ENCODE results near the gene C1orf232. TPM values are rescaled to one million over a fixed set of nuclear protein-coding genes. Genes with fewer than 3 reads are reported as not detected.

Gene C1orf232
- total and polyA plus RNA-seq, 2 experiments from 2014 or later: not detected

- Histone ChIP-seq H3K4me1 (ENCODE audit: insufficient read depth) (no peaks in the 10 kb centered on the region), H3K27ac (no peak overlapping the region), H3K9me2 (ENCODE audit: insufficient read depth) (no peaks in the 10 kb centered on the region), H3K4me3 (no peak overlapping the region), H3K9me3 (ENCODE audit: low read depth) (no peaks in the 10 kb centered on the region), H3K27me3 (replicated peaks; ENCODE audit: insufficient read depth) (no peaks in the 10 kb centered on the region; the same call in 1 of the 2 replicates), H3K79me2 (ENCODE audit: insufficient read depth) (no peaks in the 10 kb centered on the region), H4K20me1 (ENCODE audit: insufficient read depth) (no peaks in the 10 kb centered on the region), H3K9ac (no peak overlapping the region), H3K4me2 (ENCODE audit: unreplicated experiment) (no peak overlapping the region), H3F3A (ENCODE audit: insufficient read depth) (no peaks in the 10 kb centered on the region), H2AFZ (no peak overlapping the region), H3K36me3 (ENCODE audit: low read depth) (no peaks in the 10 kb centered on the region)
- in situ Hi-C loops (cut with MboI): no loop called here
- peak; percentile 33 for DNase-seq
- WGBS, 2 experiments (ENCODE audit: low coverage in 1 of 2, low lambda C conversion rate in 2 of 2, missing lambda C conversion rate in 2 of 2): 71% methylated on average over 8 of the region's 8 CpGs
- TF ChIP-seq EZH2 (IDR thresholded peaks at IDR 0.05; ENCODE audit: insufficient read depth, poor library complexity, severe bottlenecking) (no peak), EZH2phosphoT487 (IDR thresholded peaks at IDR 0.05; ENCODE audit: insufficient read depth, low read depth) (no peak)
Measured at GRCh38 chr1:26142159-26142558, 26.6 kb downstream of the C1orf232 start.

- TF ChIP-seq EZH2phosphoT487 (IDR thresholded peaks at IDR 0.05; ENCODE audit: insufficient read depth, low read depth) (no peak), EZH2 (IDR thresholded peaks at IDR 0.05; ENCODE audit: insufficient read depth, poor library complexity, severe bottlenecking) (no peak)
- DNase-seq: no peak
- no peaks in the 10 kb centered on the region for H3K79me2 ChIP-seq (ENCODE audit: insufficient read depth)
- no peaks in the 10 kb centered on the region for H3K9me3 ChIP-seq (ENCODE audit: low read depth)
- no peaks in the 10 kb centered on the region for H3F3A ChIP-seq (ENCODE audit: insufficient read depth)
- no peaks in the 10 kb centered on the region for H3K9me2 ChIP-seq (ENCODE audit: insufficient read depth)
- no peak overlapping the region for H3K4me3 ChIP-seq
- H3K9ac ChIP-seq: no peak overlapping the region
- no peaks in the 10 kb centered on the region for H3K27me3 ChIP-seq (replicated peaks; ENCODE audit: insufficient read depth)
- in situ Hi-C loops (cut with MboI): no loop called here
- no peak overlapping the region for H3K4me2 ChIP-seq (ENCODE audit: unreplicated experiment)
- no peaks in the 10 kb centered on the region for H4K20me1 ChIP-seq (ENCODE audit: insufficient read depth)
- no peaks in the 10 kb centered on the region for H3K4me1 ChIP-seq (ENCODE audit: insufficient read depth)
- 56 to 61% methylated on average over 3 of the region's 3 CpGs for WGBS, 2 experiments (ENCODE audit: low coverage in 1 of 2, low lambda C conversion rate in 2 of 2, missing lambda C conversion rate in 2 of 2)
- no peaks in the 10 kb centered on the region for H3K36me3 ChIP-seq (ENCODE audit: low read depth)
- no peak overlapping the region; the same call in 1 of the 2 replicates for H2AFZ ChIP-seq
- no peak overlapping the region for H3K27ac ChIP-seq
Measured at GRCh38 chr1:26138974-26139558, 29.7 kb downstream of the C1orf232 start.

DNA sequence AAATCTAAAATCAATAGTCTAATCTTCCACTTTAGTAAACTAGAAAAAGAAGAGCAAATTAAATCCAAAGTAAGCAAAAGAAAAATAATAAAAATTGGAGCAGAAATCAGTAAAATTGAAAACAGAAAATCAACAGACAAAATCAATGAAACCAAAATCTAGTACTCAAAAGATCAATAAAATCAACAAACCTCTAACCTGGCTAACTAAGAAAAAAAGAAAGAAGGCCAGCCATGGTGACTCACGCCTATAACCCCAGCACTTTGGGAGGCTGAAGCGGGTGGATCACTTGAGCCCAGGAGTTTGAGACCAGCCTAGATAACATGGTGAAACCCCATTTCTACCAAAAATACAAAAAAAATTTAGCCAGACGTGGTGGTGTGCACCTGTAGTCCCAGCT, 34.3 kb downstream of the C1orf232 start:
- Histone ChIP-seq H3K4me1 (ENCODE audit: insufficient read depth) (no peaks in the 10 kb centered on the region), H3K9me2 (ENCODE audit: insufficient read depth) (no peaks in the 10 kb centered on the region), H2AFZ (no peak overlapping the region), H3K36me3 (ENCODE audit: low read depth) (no peaks in the 10 kb centered on the region), H3K27me3 (replicated peaks; ENCODE audit: insufficient read depth) (no peaks in the 10 kb centered on the region; the same call in 1 of the 2 replicates), H3F3A (ENCODE audit: insufficient read depth) (no peaks in the 10 kb centered on the region), H3K4me2 (ENCODE audit: unreplicated experiment) (no peak overlapping the region), H3K79me2 (ENCODE audit: insufficient read depth) (no peaks in the 10 kb centered on the region), H3K4me3 (no peak overlapping the region), H3K27ac (no peak overlapping the region), H4K20me1 (ENCODE audit: insufficient read depth) (no peaks in the 10 kb centered on the region), H3K9ac (no peak overlapping the region), H3K9me3 (ENCODE audit: low read depth) (no peaks in the 10 kb centered on the region)
- DNase-seq: no peak
- 62 to 69% methylated on average over 3 of the region's 3 CpGs for WGBS, 2 experiments (ENCODE audit: low coverage in 1 of 2, low lambda C conversion rate in 2 of 2, missing lambda C conversion rate in 2 of 2)
- in situ Hi-C loops (cut with MboI): no loop called here
- TF ChIP-seq EZH2phosphoT487 (IDR thresholded peaks at IDR 0.05; ENCODE audit: insufficient read depth, low read depth) (no peak), EZH2 (IDR thresholded peaks at IDR 0.05; ENCODE audit: insufficient read depth, poor library complexity, severe bottlenecking) (no peak)

DNA sequence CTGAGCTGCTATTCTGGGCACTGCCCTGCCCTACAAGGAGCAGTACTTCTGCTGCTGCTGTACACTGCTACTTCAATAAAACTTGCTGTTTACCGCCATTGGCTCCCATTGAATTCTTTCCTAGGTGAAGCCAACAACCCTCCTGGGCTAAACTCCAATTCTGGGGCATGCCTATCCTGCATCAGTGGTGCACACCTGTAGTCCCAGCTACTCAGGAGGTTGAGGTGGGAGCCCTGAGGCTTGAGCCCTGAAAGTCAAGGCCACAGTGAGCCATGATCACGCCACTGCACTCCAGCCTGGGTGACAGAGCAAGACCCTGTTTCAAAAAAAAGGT, 36.0 kb downstream of the C1orf232 start:
- Histone ChIP-seq H3K9ac (no peak overlapping the region), H3K36me3 (ENCODE audit: low read depth) (no peaks in the 10 kb centered on the region), H3K4me1 (ENCODE audit: insufficient read depth) (no peaks in the 10 kb centered on the region), H4K20me1 (ENCODE audit: insufficient read depth) (no peaks in the 10 kb centered on the region), H3K4me2 (ENCODE audit: unreplicated experiment) (no peak overlapping the region), H3K9me2 (ENCODE audit: insufficient read depth) (no peaks in the 10 kb centered on the region), H3K79me2 (ENCODE audit: insufficient read depth) (no peaks in the 10 kb centered on the region), H3K9me3 (ENCODE audit: low read depth) (no peaks in the 10 kb centered on the region), H2AFZ (no peak overlapping the region), H3K27me3 (replicated peaks; ENCODE audit: insufficient read depth) (no peaks in the 10 kb centered on the region; the same call in 1 of the 2 replicates), H3F3A (ENCODE audit: insufficient read depth) (no peaks in the 10 kb centered on the region), H3K4me3 (no peak overlapping the region), H3K27ac (no peak overlapping the region)
- DNase-seq: no peak
- WGBS, 2 experiments (ENCODE audit: low coverage in 1 of 2, low lambda C conversion rate in 2 of 2, missing lambda C conversion rate in 2 of 2): 38 to 61% methylated on average over 2 of the region's 2 CpGs
- TF ChIP-seq EZH2 (IDR thresholded peaks at IDR 0.05; ENCODE audit: insufficient read depth, poor library complexity, severe bottlenecking): no peak
- no peak for TF ChIP-seq EZH2phosphoT487 (IDR thresholded peaks at IDR 0.05; ENCODE audit: insufficient read depth, low read depth)
- in situ Hi-C loops (cut with MboI): no loop called here
